Endothelial cell of umbilical vein (primary cell): Measurements from ENCODE around the gene IGSF10. TPM values are rescaled to one million over a fixed set of nuclear protein-coding genes. Genes with fewer than 3 reads are reported as not detected.

ENCODE experiments used
- BruUV-seq: library from RNA; stranded (reverse); fragments of 400-500 nt; replicated peaks from 2 replicates; lab custom pipeline; 2021; lab: Mats Ljungman, UMichigan
- CTCF ChIA-PET: fragments of 300-600, 350-600 bp; sonication (Branson Sonifier 250); formaldehyde crosslinking; loops from one replicate; lab custom pipeline; 2021; ENCODE audit warnings: antibody characterized with exemption, inconsistent platforms; lab: Charles Lee
- POLR2A ChIA-PET: fragments of 300-600, 350-600 bp; sonication (Branson Sonifier 250); formaldehyde crosslinking; loops from one replicate; lab custom pipeline; 2021; ENCODE audit warnings: antibody characterized with exemption, inconsistent platforms; lab: Charles Lee
- DNase-seq: peaks from one replicate; pipeline ENCODE4 v3.0.0-alpha.2; 2011; ENCODE audit warnings: low read depth, low spot score
- FAIRE-seq: peaks from 2 replicates; lab custom pipeline; 2011; peaks lifted over from hg19 to GRCh38; lab: Jason Lieb, UNC
- H2AFZ ChIP-seq: 2 replicates; pipeline ENCODE4 v1.6.0; 2012; ENCODE audit warnings: low read depth, low read length, control low read depth, inconsistent platforms
- H3K27ac ChIP-seq: 2 replicates; pipeline ENCODE4 v1.5.1; 2011; ENCODE audit warnings: low read depth, mild to moderate bottlenecking, control low read depth, low read length, moderate library complexity; ENCODE audit not compliant: insufficient read depth
- H3K27me3 ChIP-seq, 2 experiments: 2 replicates each; pipeline versions ENCODE4 v1.6.0 to v1.6.1; 2011; ENCODE audit warnings: low read length in 2 of 2, mixed read lengths in 1 of 2; ENCODE audit not compliant: control insufficient read depth in 2 of 2, insufficient read depth in 2 of 2
- H3K36me3 ChIP-seq, 2 experiments: 2 replicates in 1 of 2; 3 replicates in 1 of 2; pipeline ENCODE4 v1.5.1; 2011; ENCODE audit warnings: low read length in 2 of 2, mild to moderate bottlenecking in 1 of 2, moderate library complexity in 1 of 2; ENCODE audit not compliant: control insufficient read depth in 2 of 2, insufficient read depth in 2 of 2; ENCODE audit errors: extremely low read depth in 1 of 2
- H3K4me1 ChIP-seq: 3 replicates; pipeline ENCODE4 v1.5.1; 2011; ENCODE audit warnings: mild to moderate bottlenecking, low read length; ENCODE audit not compliant: control insufficient read depth, insufficient read depth; ENCODE audit errors: extremely low read depth
- H3K4me2 ChIP-seq: 2 replicates; pipeline ENCODE4 v1.6.1; 2011; ENCODE audit warnings: low read length, control low read depth, mixed read lengths; ENCODE audit not compliant: insufficient read depth
- H3K4me3 ChIP-seq, 3 experiments: fragments of 200-600 bp in 1 of 3; sonication (generic), shearing (Covaris generic) in 1 of 3; replicated peaks in 1 of 3; 2 replicates each; pipeline ENCODE4 v1.5.1; 2011 to 2016; ENCODE audit warnings: control low read depth in 3 of 3, low read length in 3 of 3, mild to moderate bottlenecking in 2 of 3, inconsistent platforms in 1 of 3, low read depth in 1 of 3, moderate library complexity in 1 of 3; ENCODE audit not compliant: insufficient read depth in 1 of 3
- H3K79me2 ChIP-seq: 2 replicates; pipeline ENCODE4 v1.6.0; 2012; ENCODE audit warnings: low read length, inconsistent platforms; ENCODE audit not compliant: control insufficient read depth, insufficient read depth
- H3K9ac ChIP-seq: replicated peaks from 2 replicates; pipeline ENCODE3; 2011; ENCODE audit warnings: low read length, control low read depth; ENCODE audit not compliant: insufficient read depth; ENCODE audit errors: extremely low read depth
- H3K9me1 ChIP-seq: replicated peaks from 3 replicates; pipeline ENCODE4 v1.6.0; 2011; ENCODE audit warnings: mild to moderate bottlenecking, low read length; ENCODE audit not compliant: control insufficient read depth, insufficient read depth; ENCODE audit errors: extremely low read depth
- H3K9me3 ChIP-seq: replicated peaks from 2 replicates; pipeline ENCODE4 v1.5.1; 2012; ENCODE audit warnings: low read length, inconsistent platforms; ENCODE audit not compliant: control insufficient read depth, insufficient read depth
- H4K20me1 ChIP-seq: replicated peaks from 2 replicates; pipeline ENCODE3; 2011; ENCODE audit warnings: mild to moderate bottlenecking, low read length; ENCODE audit not compliant: control insufficient read depth, insufficient read depth; ENCODE audit errors: extremely low read depth
- EZH2 ChIP-seq: IDR thresholded peaks from 2 replicates; pipeline ENCODE4 v1.6.1; 2012; ENCODE audit warnings: borderline replicate concordance, low read depth, mild to moderate bottlenecking, moderate library complexity, low read length, inconsistent platforms; ENCODE audit not compliant: severe bottlenecking
- FOS ChIP-seq: IDR thresholded peaks from 2 replicates; pipeline ENCODE4 v1.6.1; 2011; ENCODE audit warnings: mild to moderate bottlenecking, low read length, moderate library complexity, borderline replicate concordance; ENCODE audit not compliant: insufficient read depth
- GATA2 ChIP-seq: IDR thresholded peaks from 2 replicates; pipeline ENCODE4 v1.7.0; 2011; ENCODE audit warnings: low read depth, mild to moderate bottlenecking, moderate library complexity, mixed read lengths, low read length; ENCODE audit not compliant: insufficient read length, insufficient read depth
- JUN ChIP-seq: IDR thresholded peaks from 2 replicates; pipeline ENCODE4 v1.6.1; 2011; ENCODE audit warnings: borderline replicate concordance, low read depth; ENCODE audit not compliant: insufficient read length, insufficient read depth
- MYC ChIP-seq: IDR thresholded peaks from one replicate; pipeline ENCODE4 v1.6.1; 2011; ENCODE audit warnings: mild to moderate bottlenecking, low read depth, low read length
- POLR2A ChIP-seq: IDR thresholded peaks from 2 replicates; pipeline ENCODE4 v1.6.1; 2012; ENCODE audit warnings: low read depth, mild to moderate bottlenecking, control low read depth, low read length
- POLR2AphosphoS5 ChIP-seq: IDR thresholded peaks from 2 replicates; pipeline ENCODE4 v1.6.1; 2012; ENCODE audit warnings: low read depth, mild to moderate bottlenecking, control low read depth, low read length, moderate library complexity; ENCODE audit not compliant: insufficient read depth
- dilution Hi-C: fragments of 300-500 bp; cut with MboI; formaldehyde crosslinking; loops from one replicate; pipeline ENCODE4 v1.15.0; 2019; ENCODE audit warnings: low sequenced_read_pairs; ENCODE audit not compliant: extremely low pct_ligation_motif_present
- intact Hi-C: fragments of 100-400 bp; cut with micrococcal nuclease; formaldehyde crosslinking; loops from one replicate; pipeline ENCODE4 v1.10.0; 2022
- polyA plus RNA-seq, 4 experiments: library from polyadenylated mRNA; depleted of rRNA in 3 of 4; stranded (reverse) in 3 of 4; unstranded in 1 of 4; fragments of >200 nt; gene quantifications; 2 replicates each; pipeline versions ENCODE4 v1.2.1 to v1.2.3, GENCODE V29; 2011 to 2012; ENCODE audit warnings: missing spikeins in 1 of 4
- total RNA-seq: library from RNA; stranded (reverse); gene quantifications from 2 replicates; pipeline ENCODE4 v1.2.3, GENCODE V29; 2021
- TF ChIP-seq, protein P1 (sequence below), 2 donors: IDR thresholded peaks; 1 replicate in 1 of 2; 2 replicates in 1 of 2; pipeline ENCODE4 v1.5.1; 2011; ENCODE audit warnings: low read length in 2 of 2, mild to moderate bottlenecking in 2 of 2, moderate library complexity in 2 of 2, control low read depth in 1 of 2, inconsistent platforms in 1 of 2, low read depth in 1 of 2; ENCODE audit not compliant: insufficient read depth in 1 of 2; ENCODE audit errors: extremely low read depth in 1 of 2
- TF ChIP-seq, protein P2 (sequence below): IDR thresholded peaks from 2 replicates; pipeline ENCODE4 v1.6.1; 2011; ENCODE audit not compliant: insufficient read depth, insufficient read length

IGSF10 gene
- total and polyA plus RNA-seq, 2 donors (not counting 3 experiments of a cell fraction or from before 2014, with no cell fraction given), result 0.01 TPM; not detected in 1

DNA sequence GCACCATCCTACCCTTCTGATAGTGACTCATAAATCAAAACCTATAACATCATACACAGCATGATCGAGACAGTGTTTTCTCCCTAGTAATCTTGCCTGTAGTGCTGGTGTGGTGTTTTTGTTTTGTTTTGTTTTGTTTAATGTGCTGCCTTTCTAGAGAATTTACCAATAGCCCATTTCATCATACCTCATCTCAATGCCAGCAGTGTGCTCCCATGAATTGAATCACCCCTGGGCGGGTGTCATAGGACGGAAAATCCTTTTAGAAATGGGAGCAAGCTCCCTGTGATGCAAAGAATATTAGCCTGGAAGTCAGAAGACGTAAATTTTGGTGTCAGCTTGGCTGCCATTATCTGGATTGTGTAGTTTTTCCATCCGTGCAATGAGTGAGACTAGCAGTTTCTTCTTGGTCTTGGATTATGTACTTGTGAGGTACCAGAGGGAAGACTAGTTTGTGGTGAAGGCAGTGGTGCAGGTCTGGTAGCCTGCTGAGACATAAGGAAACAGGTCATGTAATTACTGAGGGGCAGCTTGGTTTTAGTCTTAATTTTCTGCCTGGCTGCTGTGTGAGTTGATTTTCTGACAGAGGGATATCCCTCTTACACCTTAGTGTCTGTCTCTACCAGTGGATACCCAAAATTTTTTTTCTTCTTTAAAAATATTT is 29.9 kb downstream of the IGSF10 start:
- FAIRE-seq (no peak), DNase-seq (no peak)
- Histone ChIP-seq H3K27me3 (no peaks in the 10 kb centered on the region), H4K20me1 (no peaks in the 10 kb centered on the region), H3K9ac (no peak overlapping the region), H3K9me3 (no peaks in the 10 kb centered on the region), H3K27ac (no peak overlapping the region), H3K9me1 (no peaks in the 10 kb centered on the region), H3K4me2 (no peak overlapping the region), H3K79me2 (no peaks in the 10 kb centered on the region), H3K36me3 (no peaks in the 10 kb centered on the region), H3K4me3 (no peak overlapping the region), H3K4me1 (no peaks in the 10 kb centered on the region), H2AFZ (no peak overlapping the region)
- intact Hi-C loops (no loop called here), dilution Hi-C loops (no loop called here)
- ChIA-PET POLR2A (no interaction called here), CTCF (interaction anchor here (0.8 to 1.8 kb wide), 5 partner anchors 9 to 488 kb away, joined by 3 to 6 read pairs (median 4); no protein-coding TSS in a partner anchor)
- no TSS peak for BruUV-seq
- TF ChIP-seq, protein P1, sequence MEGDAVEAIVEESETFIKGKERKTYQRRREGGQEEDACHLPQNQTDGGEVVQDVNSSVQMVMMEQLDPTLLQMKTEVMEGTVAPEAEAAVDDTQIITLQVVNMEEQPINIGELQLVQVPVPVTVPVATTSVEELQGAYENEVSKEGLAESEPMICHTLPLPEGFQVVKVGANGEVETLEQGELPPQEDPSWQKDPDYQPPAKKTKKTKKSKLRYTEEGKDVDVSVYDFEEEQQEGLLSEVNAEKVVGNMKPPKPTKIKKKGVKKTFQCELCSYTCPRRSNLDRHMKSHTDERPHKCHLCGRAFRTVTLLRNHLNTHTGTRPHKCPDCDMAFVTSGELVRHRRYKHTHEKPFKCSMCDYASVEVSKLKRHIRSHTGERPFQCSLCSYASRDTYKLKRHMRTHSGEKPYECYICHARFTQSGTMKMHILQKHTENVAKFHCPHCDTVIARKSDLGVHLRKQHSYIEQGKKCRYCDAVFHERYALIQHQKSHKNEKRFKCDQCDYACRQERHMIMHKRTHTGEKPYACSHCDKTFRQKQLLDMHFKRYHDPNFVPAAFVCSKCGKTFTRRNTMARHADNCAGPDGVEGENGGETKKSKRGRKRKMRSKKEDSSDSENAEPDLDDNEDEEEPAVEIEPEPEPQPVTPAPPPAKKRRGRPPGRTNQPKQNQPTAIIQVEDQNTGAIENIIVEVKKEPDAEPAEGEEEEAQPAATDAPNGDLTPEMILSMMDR (IDR thresholded peaks at IDR 0.05; ENCODE audit: extremely low read depth in 1 of 2, insufficient read depth in 1 of 2, low read depth in 1 of 2, low read length in 2 of 2), result no peak
- TF ChIP-seq FOS, result no peak
- TF ChIP-seq POLR2AphosphoS5, result no peak
- no peak for TF ChIP-seq MYC
- no peak for TF ChIP-seq GATA2
- no peak for TF ChIP-seq EZH2
- TF ChIP-seq POLR2A, result no peak
- no peak for TF ChIP-seq JUN
- TF ChIP-seq, protein P2, sequence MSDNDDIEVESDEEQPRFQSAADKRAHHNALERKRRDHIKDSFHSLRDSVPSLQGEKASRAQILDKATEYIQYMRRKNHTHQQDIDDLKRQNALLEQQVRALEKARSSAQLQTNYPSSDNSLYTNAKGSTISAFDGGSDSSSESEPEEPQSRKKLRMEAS, result no peak
